Activated CD8-positive, alpha-beta T cell treated with anti-CD3 and anti-CD28 coated beads for 36 hours (primary cell): ENCODE results near the gene POU1F1. TPM values are rescaled to one million over a fixed set of nuclear protein-coding genes. Genes with fewer than 3 reads are reported as not detected.

Experiments used
- ATAC-seq: fragments of 200-7000 bp; cut with Tn5 transposase; one replicate; pipeline ENCODE4 v1.10.0; 2021; ENCODE audit warnings: mild to moderate bottlenecking, moderate library complexity
- CTCF ChIA-PET: fragments of 350-600 bp; sonication (Branson Sonifier 250); formaldehyde crosslinking; loops from one replicate; lab custom pipeline; 2021; ENCODE audit warnings: antibody characterized with exemption; lab: Charles Lee
- POLR2A ChIA-PET: fragments of 350-600 bp; sonication (Branson Sonifier 250); formaldehyde crosslinking; loops from one replicate; lab custom pipeline; 2021; ENCODE audit warnings: antibody characterized with exemption; lab: Charles Lee
- DNase-seq: peaks from one replicate; pipeline ENCODE4 v3.0.0-alpha.2; 2020
- H3K27ac Mint-ChIP-seq: one replicate; pipeline ENCODE4 v1.8.0; 2021; ENCODE audit warnings: mild to moderate bottlenecking, mixed read lengths
- H3K27me3 Mint-ChIP-seq: one replicate; pipeline ENCODE4 v1.8.0; 2021; ENCODE audit warnings: mixed read lengths
- H3K36me3 Mint-ChIP-seq: one replicate; pipeline ENCODE4 v1.8.0; 2021; ENCODE audit warnings: low read depth, mixed read lengths
- H3K4me1 Mint-ChIP-seq: one replicate; pipeline ENCODE4 v1.8.0; 2021; ENCODE audit warnings: low read depth, mixed read lengths
- H3K4me3 Mint-ChIP-seq: one replicate; pipeline ENCODE4 v1.8.0; 2021; ENCODE audit warnings: mild to moderate bottlenecking, moderate library complexity, mixed read lengths
- H3K9me3 Mint-ChIP-seq: one replicate; pipeline ENCODE4 v1.8.0; 2021; ENCODE audit warnings: mixed read lengths
- CTCF ChIP-seq: fragments of 200-600 bp; IDR thresholded peaks from one replicate; pipeline ENCODE4 v1.8.0; 2022; ENCODE audit warnings: antibody characterized with exemption, mild to moderate bottlenecking
- intact Hi-C: fragments of 100-400 bp; cut with micrococcal nuclease; formaldehyde crosslinking; loops from one replicate; pipeline ENCODE4 v1.10.0; 2022
- total RNA-seq, 2 experiments: library from RNA; stranded (reverse); gene quantifications; one replicate each; pipeline ENCODE4 v1.2.3, GENCODE V29; 2021

The POU1F1 gene
- not detected for total RNA-seq

GRCh38 chr3:87276484-87276883 lies at the start of gene POU1F1:
Gene POU1F1 (minus strand): TSS chr3:87276584. CDS start chr3:87276462, 122 bp downstream.
- POLR2A ChIA-PET, result no interaction called here
- no peaks in the 10 kb centered on the region for H3K9me3 Mint-ChIP-seq
- H3K4me1 Mint-ChIP-seq, result peaks cover 10% of the 10 kb centered on the region
- H3K27ac Mint-ChIP-seq, result no peak within 1 kb of the TSS
- intact Hi-C loops, result no loop called here
- H3K27me3 Mint-ChIP-seq, result peaks cover 3% of the 10 kb centered on the region
- no peak for TF ChIP-seq CTCF
- CTCF ChIA-PET, result no interaction called here
- DNase-seq, result no peak
- ATAC-seq, result no peak
- H3K36me3 Mint-ChIP-seq, result no peaks in the 10 kb centered on the region
- H3K4me3 Mint-ChIP-seq, result no peak within 1 kb of the TSS

GRCh38 chr3:87324609-87325008 lies 48.2 kb upstream of the POU1F1 start:
- no peak overlapping the region for H3K4me3 Mint-ChIP-seq
- no peak for DNase-seq
- ChIA-PET POLR2A (no interaction called here), CTCF (interaction anchor here (1.3 to 3.3 kb wide), 2 partner anchors 26 to 64 kb away, joined by 6 to 10 read pairs; no protein-coding TSS in a partner anchor)
- H3K9me3 Mint-ChIP-seq, result no peaks in the 10 kb centered on the region
- H3K27me3 Mint-ChIP-seq, result peaks cover 15% of the 10 kb centered on the region
- H3K27ac Mint-ChIP-seq, result no peak overlapping the region
- H3K4me1 Mint-ChIP-seq, result no peaks in the 10 kb centered on the region
- no peak for TF ChIP-seq CTCF
- intact Hi-C loops, result no loop called here
- ATAC-seq, result no peak
- no peaks in the 10 kb centered on the region for H3K36me3 Mint-ChIP-seq

GRCh38 chr3:87320756-87321626 lies 44.6 kb upstream of the POU1F1 start:
- no peak for TF ChIP-seq CTCF
- POLR2A ChIA-PET, result no interaction called here
- no peak for DNase-seq
- intact Hi-C loops, result no loop called here
- H3K27ac Mint-ChIP-seq, result no peak overlapping the region
- H3K9me3 Mint-ChIP-seq, result no peaks in the 10 kb centered on the region
- CTCF ChIA-PET, result interaction anchor here (1.6 kb wide), 1 partner anchor 30 kb away, joined by 6 read pairs; no protein-coding TSS in a partner anchor
- H3K4me3 Mint-ChIP-seq, result no peak overlapping the region
- H3K36me3 Mint-ChIP-seq, result no peaks in the 10 kb centered on the region
- H3K27me3 Mint-ChIP-seq, result peaks cover 22% of the 10 kb centered on the region
- H3K4me1 Mint-ChIP-seq, result no peaks in the 10 kb centered on the region
- no peak for ATAC-seq

GRCh38 chr3:87318617-87319021 lies 42.2 kb upstream of the POU1F1 start:
- DNase-seq (no peak), ATAC-seq (no peak)
- TF ChIP-seq CTCF, result no peak
- no peak overlapping the region for H3K4me3 Mint-ChIP-seq
- POLR2A ChIA-PET, result no interaction called here
- intact Hi-C loops, result loop anchor here (10.0 kb wide), 1 partner anchor 54 kb away; no protein-coding TSS in a partner anchor
- H3K27me3 Mint-ChIP-seq, result peaks cover 22% of the 10 kb centered on the region
- CTCF ChIA-PET, result no interaction called here
- no peaks in the 10 kb centered on the region for H3K36me3 Mint-ChIP-seq
- no peak overlapping the region for H3K27ac Mint-ChIP-seq
- no peaks in the 10 kb centered on the region for H3K4me1 Mint-ChIP-seq
- no peaks in the 10 kb centered on the region for H3K9me3 Mint-ChIP-seq

GRCh38 chr3:87317779-87318178 lies 41.4 kb upstream of the POU1F1 start:
- Mint-ChIP-seq H3K4me3 (no peak overlapping the region), H3K36me3 (no peaks in the 10 kb centered on the region), H3K27ac (no peak overlapping the region), H3K9me3 (no peaks in the 10 kb centered on the region), H3K27me3 (peaks cover 20% of the 10 kb centered on the region), H3K4me1 (no peaks in the 10 kb centered on the region)
- intact Hi-C loops, result loop anchor here (10.0 kb wide), 1 partner anchor 53 kb away; no protein-coding TSS in a partner anchor
- ATAC-seq (no peak), DNase-seq (no peak)
- POLR2A ChIA-PET, result no interaction called here
- TF ChIP-seq CTCF, result no peak
- CTCF ChIA-PET, result no interaction called here
